HG02798 (cell line): ENCODE data around the gene CPEB1.

ENCODE experiments used
- ATAC-seq: cut with Tn5 transposase; IDR thresholded peaks from one replicate; pipeline ENCODE4 v1.9.1; 2021; ENCODE audit warnings: mild to moderate bottlenecking; ENCODE audit not compliant: unreplicated experiment, poor library complexity

CPEB1 gene

GRCh38 chr15:82599862-82600261, 47.3 kb downstream of the CPEB1 start:
- no peak for ATAC-seq

- ATAC-seq = no peak
These were observed 49.3 kb downstream of the CPEB1 start for GRCh38 chr15:82597815-82598214.

DNA sequence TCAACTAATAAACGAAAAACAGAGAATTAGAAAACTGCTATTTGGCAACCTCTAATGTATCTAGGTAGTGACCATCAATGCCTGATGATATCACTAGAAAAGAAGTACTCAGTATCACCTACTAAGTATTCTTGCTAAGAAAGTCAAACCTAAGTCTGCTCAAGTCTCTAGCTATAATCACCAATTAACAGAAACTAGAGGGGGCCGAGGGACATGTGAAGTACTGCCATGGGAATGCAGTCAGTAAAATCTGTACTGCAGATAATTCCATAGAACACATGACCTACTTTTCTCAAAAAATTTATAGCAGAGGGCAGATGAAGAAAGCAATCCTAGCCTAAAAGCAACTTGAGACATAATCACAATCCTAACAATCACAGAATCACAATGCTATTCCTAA, 51.4 kb downstream of the CPEB1 start:
- ATAC-seq = no peak

GRCh38 chr15:82595203-82595602, 52.0 kb downstream of the CPEB1 start:
- no peak for ATAC-seq

GRCh38 chr15:82587805-82588204, 59.4 kb downstream of the CPEB1 start:
- ATAC-seq = no peak

- ATAC-seq = no peak
These were observed 62.1 kb downstream of the CPEB1 start for GRCh38 chr15:82585072-82585471.

GRCh38 chr15:82580713-82581112, 66.5 kb downstream of the CPEB1 start:
- ATAC-seq = no peak

DNA sequence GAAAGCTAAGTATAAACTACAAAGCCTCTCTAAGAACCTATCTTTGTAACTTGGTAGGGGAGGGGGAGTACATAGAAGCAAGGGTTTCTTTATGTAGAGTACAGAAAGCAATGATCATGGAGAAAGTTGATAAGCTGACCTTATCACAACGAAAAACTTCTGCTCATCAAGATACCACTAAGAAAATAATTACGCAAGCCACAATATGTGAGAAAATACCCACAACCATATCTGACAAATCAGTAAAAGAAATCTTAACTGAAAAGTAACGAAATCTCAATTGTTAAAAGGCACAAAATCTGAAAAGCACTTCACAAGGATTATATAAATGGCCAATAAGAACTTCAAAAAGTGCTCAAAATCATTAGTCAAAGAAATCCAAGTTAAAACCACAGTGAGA, 71.8 kb downstream of the CPEB1 start:
- no peak for ATAC-seq

- ATAC-seq = no peak
These were observed 74.2 kb downstream of the CPEB1 start for GRCh38 chr15:82572986-82573385.

DNA sequence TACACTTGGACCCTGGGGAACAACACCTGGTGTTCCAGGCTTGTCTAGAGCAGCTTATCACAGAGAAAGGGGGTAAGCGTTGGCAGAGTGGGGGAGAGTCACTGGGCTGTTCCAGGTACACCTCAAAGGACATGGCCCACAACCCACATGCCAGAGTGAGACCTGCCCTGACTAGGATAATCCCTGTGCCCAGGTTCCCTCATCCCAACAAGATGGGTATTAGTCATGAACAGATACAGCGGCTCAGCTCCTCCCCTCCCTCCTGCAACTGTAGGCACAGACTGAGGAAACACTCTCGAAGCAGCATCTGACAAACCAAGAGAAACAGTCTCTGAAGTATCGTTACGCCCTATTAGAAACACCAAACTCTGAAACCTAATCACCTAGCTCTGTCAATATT, 74.9 kb downstream of the CPEB1 start:
- ATAC-seq = no peak

- ATAC-seq = no peak
These were observed 75.4 kb downstream of the CPEB1 start for GRCh38 chr15:82571722-82572222.

- ATAC-seq = no peak
These were observed 76.2 kb downstream of the CPEB1 start for GRCh38 chr15:82570721-82571508.

DNA sequence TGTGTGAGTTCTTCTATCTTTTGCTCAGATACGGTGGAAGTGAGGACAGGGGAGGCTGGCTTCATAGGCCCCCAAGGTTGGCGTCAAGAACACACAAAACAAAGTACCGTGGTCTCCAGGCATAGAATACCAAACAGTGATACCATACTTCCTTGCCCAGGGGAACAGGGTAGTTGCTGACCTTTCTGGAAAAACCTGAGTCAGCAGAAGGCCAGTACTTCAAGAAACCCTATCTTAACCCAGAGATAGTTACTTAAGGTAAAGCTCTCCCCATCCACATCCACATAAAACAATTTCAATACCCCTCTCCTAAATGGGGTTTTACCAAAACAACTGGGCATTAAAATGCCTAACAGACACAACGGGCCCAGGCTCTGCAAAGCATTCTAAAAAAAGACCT, 77.3 kb downstream of the CPEB1 start:
- ATAC-seq = no peak

DNA sequence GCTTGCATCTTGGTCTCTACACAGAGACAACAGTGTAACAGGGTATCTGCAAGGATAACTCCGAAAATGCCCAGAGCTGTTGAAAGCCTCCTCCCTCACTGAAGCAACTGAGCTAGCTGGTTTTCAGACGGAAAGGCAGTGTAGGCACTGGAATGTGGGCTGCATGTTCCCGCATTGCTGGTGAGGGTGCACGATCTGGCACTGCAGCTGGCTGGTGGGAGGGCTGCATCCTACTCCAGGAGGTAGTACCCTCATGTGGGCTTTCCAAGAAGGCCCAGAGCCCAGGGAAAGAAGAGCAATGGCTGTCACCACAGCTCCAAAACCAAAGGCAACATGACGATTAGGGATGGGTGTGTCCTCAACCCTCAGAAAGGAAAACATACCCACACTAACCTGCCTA, 78.2 kb downstream of the CPEB1 start:
- no peak for ATAC-seq

DNA sequence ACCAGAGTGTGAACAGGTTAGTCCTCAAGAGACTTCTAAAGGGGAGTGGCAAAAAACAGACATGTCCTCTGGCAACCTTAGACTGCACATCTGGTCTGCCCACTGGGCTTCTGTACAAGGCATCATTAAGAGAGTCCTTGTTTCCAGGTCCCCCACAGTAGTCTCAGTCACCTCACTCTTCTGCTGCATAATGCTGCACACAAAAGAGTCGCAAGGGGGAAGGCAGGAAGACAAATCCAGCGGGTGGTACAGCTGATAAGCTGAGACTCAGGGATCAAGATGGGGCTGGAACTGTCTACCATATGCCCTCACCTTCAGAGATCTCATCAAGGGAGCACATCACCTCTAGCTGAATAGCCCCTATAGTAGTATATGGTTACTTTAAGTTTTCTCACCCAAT, 79.5 kb downstream of the CPEB1 start:
- no peak for ATAC-seq

DNA sequence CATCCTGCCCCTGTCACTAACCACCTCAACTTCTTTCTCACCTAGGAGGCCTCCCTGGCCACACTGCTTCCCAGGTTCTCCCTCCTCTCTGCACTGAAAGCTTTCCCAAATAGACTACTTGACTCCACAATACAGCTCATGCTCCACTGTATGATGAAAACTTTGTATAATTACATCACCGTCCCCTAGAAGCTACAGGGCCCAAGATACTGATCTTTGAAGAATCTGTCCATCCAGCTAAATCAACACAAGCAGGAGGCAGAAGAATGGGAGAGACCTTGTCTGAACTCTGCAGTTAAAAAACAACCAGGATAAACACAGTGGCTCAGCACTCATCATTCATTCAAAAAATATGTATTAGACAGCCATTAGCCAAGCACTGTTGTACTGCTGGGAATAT, 80.5 kb downstream of the CPEB1 start:
- no peak for ATAC-seq

- ATAC-seq = no peak
These were observed 88.7 kb downstream of the CPEB1 start for GRCh38 chr15:82558502-82558901.

GRCh38 chr15:82556315-82557035, 90.7 kb downstream of the CPEB1 start:
- ATAC-seq = no peak

GRCh38 chr15:82554849-82555248, 92.3 kb downstream of the CPEB1 start:
- no peak for ATAC-seq

- no peak for ATAC-seq
These were observed 92.8 kb downstream of the CPEB1 start for GRCh38 chr15:82554351-82554750.

GRCh38 chr15:82553846-82554245, 93.3 kb downstream of the CPEB1 start:
- no peak for ATAC-seq

- no peak for ATAC-seq
These were observed 94.3 kb downstream of the CPEB1 start for GRCh38 chr15:82552861-82553260.
